Measurements from ENCODE around the gene CREB3L4. TPM values are rescaled to one million over a fixed set of nuclear protein-coding genes. Genes with fewer than 3 reads are reported as not detected.

The CREB3L4 gene
- total and polyA plus RNA-seq, 2 donors (not counting 3 experiments of a cell fraction or from before 2014, with no cell fraction given): 8.1 to 12.1 TPM

DNA sequence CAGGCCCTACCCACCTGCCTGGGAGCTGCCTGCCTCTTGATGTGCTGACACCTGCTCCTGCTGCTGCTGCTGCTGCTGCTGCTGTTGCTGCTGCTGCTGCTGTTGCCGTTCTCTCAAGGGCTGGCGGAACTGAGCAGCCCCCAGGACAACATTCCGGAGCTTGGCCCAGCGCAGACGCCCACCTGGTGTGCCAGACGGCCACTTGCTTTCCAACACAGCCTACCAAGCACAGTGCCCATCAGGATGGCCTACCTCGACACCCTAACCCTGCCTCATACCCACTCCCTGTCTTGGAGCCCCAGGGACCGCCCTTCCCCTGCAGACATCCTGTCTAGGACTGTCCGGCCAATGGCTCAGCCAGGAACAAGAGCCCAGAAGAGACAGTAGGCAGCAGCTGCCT is 33.0 kb upstream of the CREB3L4 start:
- no peaks in the 10 kb centered on the region for H3K9me1 ChIP-seq (replicated peaks; ENCODE audit: control insufficient read depth, extremely low read depth, insufficient read depth, low read length)
- H4K20me1 ChIP-seq (replicated peaks; ENCODE audit: control insufficient read depth, extremely low read depth, insufficient read depth, low read length): no peaks in the 10 kb centered on the region
- no peak for TF ChIP-seq FOS (IDR thresholded peaks at IDR 0.05; ENCODE audit: borderline replicate concordance, insufficient read depth, low read length)
- TF ChIP-seq EZH2 (IDR thresholded peaks at IDR 0.05; ENCODE audit: borderline replicate concordance, low read depth, low read length, severe bottlenecking): no peak
- TF ChIP-seq, protein P1, sequence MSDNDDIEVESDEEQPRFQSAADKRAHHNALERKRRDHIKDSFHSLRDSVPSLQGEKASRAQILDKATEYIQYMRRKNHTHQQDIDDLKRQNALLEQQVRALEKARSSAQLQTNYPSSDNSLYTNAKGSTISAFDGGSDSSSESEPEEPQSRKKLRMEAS (IDR thresholded peaks at IDR 0.05; ENCODE audit: insufficient read depth, insufficient read length): no peak
- no peak for TF ChIP-seq GATA2 (IDR thresholded peaks at IDR 0.05; ENCODE audit: insufficient read depth, insufficient read length, low read depth, low read length)
- no peak for TF ChIP-seq POLR2AphosphoS5 (IDR thresholded peaks at IDR 0.05; ENCODE audit: insufficient read depth, low read depth, low read length)
- TF ChIP-seq JUN (IDR thresholded peaks at IDR 0.05; ENCODE audit: borderline replicate concordance, insufficient read depth, insufficient read length, low read depth): no peak
- TF ChIP-seq POLR2A (IDR thresholded peaks at IDR 0.05; ENCODE audit: low read depth, low read length): no peak
- H3K27me3 ChIP-seq (ENCODE audit: control insufficient read depth in 2 of 2, insufficient read depth in 2 of 2, low read length in 2 of 2): no peaks in the 10 kb centered on the region
- H3K4me3 ChIP-seq (replicated peaks in 1 of 3; ENCODE audit: insufficient read depth in 1 of 3, low read depth in 1 of 3, low read length in 3 of 3): no peak overlapping the region
- BruUV-seq (replicated peaks): no TSS peak
- H3K9me3 ChIP-seq (replicated peaks; ENCODE audit: control insufficient read depth, insufficient read depth, low read length): no peaks in the 10 kb centered on the region
- intact Hi-C loops (cut with micrococcal nuclease): no loop called here
- no peak overlapping the region for H3K4me2 ChIP-seq (ENCODE audit: insufficient read depth, low read length)
- no peak for FAIRE-seq
- H3K27ac ChIP-seq (ENCODE audit: insufficient read depth, low read depth, low read length): no peak overlapping the region
- ChIA-PET POLR2A (no interaction called here), CTCF (no interaction called here)
- H2AFZ ChIP-seq (ENCODE audit: low read depth, low read length): no peak overlapping the region
- no peak for DNase-seq (ENCODE audit: low read depth, low spot score)
- H3K9ac ChIP-seq (replicated peaks; ENCODE audit: extremely low read depth, insufficient read depth, low read length): no peak overlapping the region
- dilution Hi-C loops (cut with MboI; ENCODE audit: extremely low pct_ligation_motif_present, low sequenced_read_pairs): no loop called here
- no peaks in the 10 kb centered on the region for H3K4me1 ChIP-seq (ENCODE audit: control insufficient read depth, extremely low read depth, insufficient read depth, low read length)
- H3K79me2 ChIP-seq (ENCODE audit: control insufficient read depth, insufficient read depth, low read length): no peaks in the 10 kb centered on the region
- peaks cover 5 to 53% of the 10 kb centered on the region in 2 experiments for H3K36me3 ChIP-seq (ENCODE audit: control insufficient read depth in 2 of 2, extremely low read depth in 1 of 2, insufficient read depth in 2 of 2, low read length in 2 of 2)

DNA sequence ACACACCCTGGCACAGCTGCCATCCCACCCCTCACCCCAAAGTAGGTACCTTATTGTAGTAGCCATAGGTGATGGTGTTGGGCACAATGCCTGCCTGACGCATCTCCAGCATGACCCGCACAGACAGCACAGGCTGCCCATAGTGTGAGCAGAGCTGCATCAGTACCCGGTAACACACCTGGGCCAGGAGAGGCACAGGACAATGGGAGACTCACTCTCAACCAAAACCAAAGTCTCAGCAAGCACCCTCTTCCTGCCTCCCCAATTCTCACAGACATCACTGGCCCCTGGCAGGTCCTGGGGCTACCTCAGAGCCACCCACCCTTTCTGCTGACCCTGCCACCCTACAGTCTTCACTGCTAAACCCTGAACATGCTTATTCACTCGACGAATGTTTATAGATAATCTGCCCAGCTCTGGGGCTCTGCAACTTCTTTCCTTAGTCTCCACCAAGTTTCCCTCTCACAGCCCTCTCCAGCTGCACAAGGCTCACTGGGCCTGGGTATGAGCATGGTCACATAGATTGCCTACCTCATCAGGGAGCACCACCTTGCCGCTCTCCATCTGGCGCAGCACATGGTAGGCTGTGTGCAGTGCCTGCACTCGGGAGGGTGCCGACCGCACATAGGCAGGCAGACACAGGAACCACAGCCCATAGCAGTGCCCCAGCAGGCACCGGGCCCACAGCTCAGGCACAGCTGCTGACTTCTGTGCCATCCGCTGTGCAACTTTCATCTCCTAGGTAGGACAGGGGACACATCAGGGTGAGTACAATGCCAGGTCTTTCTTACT is 31.5 kb upstream of the CREB3L4 start:
- ChIA-PET CTCF (no interaction called here), POLR2A (no interaction called here)
- Histone ChIP-seq H3K9ac (replicated peaks; ENCODE audit: extremely low read depth, insufficient read depth, low read length) (no peak overlapping the region), H4K20me1 (replicated peaks; ENCODE audit: control insufficient read depth, extremely low read depth, insufficient read depth, low read length) (no peaks in the 10 kb centered on the region), H3K4me3 (replicated peaks in 1 of 3; ENCODE audit: insufficient read depth in 1 of 3, low read depth in 1 of 3, low read length in 3 of 3) (no peak overlapping the region), H3K27ac (ENCODE audit: insufficient read depth, low read depth, low read length) (no peak overlapping the region), H3K79me2 (ENCODE audit: control insufficient read depth, insufficient read depth, low read length) (no peaks in the 10 kb centered on the region), H3K9me1 (replicated peaks; ENCODE audit: control insufficient read depth, extremely low read depth, insufficient read depth, low read length) (no peaks in the 10 kb centered on the region), H3K36me3 (ENCODE audit: control insufficient read depth in 2 of 2, extremely low read depth in 1 of 2, insufficient read depth in 2 of 2, low read length in 2 of 2) (peaks cover 5 to 62% of the 10 kb centered on the region in 2 experiments), H2AFZ (ENCODE audit: low read depth, low read length) (no peak overlapping the region), H3K4me1 (ENCODE audit: control insufficient read depth, extremely low read depth, insufficient read depth, low read length) (no peaks in the 10 kb centered on the region), H3K9me3 (replicated peaks; ENCODE audit: control insufficient read depth, insufficient read depth, low read length) (no peaks in the 10 kb centered on the region), H3K4me2 (ENCODE audit: insufficient read depth, low read length) (no peak overlapping the region), H3K27me3 (ENCODE audit: control insufficient read depth in 2 of 2, insufficient read depth in 2 of 2, low read length in 2 of 2) (no peaks in the 10 kb centered on the region)
- FAIRE-seq (no peak), DNase-seq (ENCODE audit: low read depth, low spot score) (no peak)
- no TSS peak for BruUV-seq (replicated peaks)
- intact Hi-C loops (cut with micrococcal nuclease): no loop called here
- dilution Hi-C loops (cut with MboI; ENCODE audit: extremely low pct_ligation_motif_present, low sequenced_read_pairs): no loop called here
- TF ChIP-seq JUN (IDR thresholded peaks at IDR 0.05; ENCODE audit: borderline replicate concordance, insufficient read depth, insufficient read length, low read depth) (no peak), MYC (IDR thresholded peaks at IDR 0.05; ENCODE audit: low read depth, low read length) (no peak), EZH2 (IDR thresholded peaks at IDR 0.05; ENCODE audit: borderline replicate concordance, low read depth, low read length, severe bottlenecking) (no peak), POLR2AphosphoS5 (IDR thresholded peaks at IDR 0.05; ENCODE audit: insufficient read depth, low read depth, low read length) (no peak), FOS (IDR thresholded peaks at IDR 0.05; ENCODE audit: borderline replicate concordance, insufficient read depth, low read length) (no peak), POLR2A (IDR thresholded peaks at IDR 0.05; ENCODE audit: low read depth, low read length) (no peak), GATA2 (IDR thresholded peaks at IDR 0.05; ENCODE audit: insufficient read depth, insufficient read length, low read depth, low read length) (no peak)
- TF ChIP-seq, protein P1 (IDR thresholded peaks at IDR 0.05; ENCODE audit: insufficient read depth, insufficient read length): no peak
- TF ChIP-seq, protein P2, sequence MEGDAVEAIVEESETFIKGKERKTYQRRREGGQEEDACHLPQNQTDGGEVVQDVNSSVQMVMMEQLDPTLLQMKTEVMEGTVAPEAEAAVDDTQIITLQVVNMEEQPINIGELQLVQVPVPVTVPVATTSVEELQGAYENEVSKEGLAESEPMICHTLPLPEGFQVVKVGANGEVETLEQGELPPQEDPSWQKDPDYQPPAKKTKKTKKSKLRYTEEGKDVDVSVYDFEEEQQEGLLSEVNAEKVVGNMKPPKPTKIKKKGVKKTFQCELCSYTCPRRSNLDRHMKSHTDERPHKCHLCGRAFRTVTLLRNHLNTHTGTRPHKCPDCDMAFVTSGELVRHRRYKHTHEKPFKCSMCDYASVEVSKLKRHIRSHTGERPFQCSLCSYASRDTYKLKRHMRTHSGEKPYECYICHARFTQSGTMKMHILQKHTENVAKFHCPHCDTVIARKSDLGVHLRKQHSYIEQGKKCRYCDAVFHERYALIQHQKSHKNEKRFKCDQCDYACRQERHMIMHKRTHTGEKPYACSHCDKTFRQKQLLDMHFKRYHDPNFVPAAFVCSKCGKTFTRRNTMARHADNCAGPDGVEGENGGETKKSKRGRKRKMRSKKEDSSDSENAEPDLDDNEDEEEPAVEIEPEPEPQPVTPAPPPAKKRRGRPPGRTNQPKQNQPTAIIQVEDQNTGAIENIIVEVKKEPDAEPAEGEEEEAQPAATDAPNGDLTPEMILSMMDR (IDR thresholded peaks at IDR 0.05; ENCODE audit: extremely low read depth in 1 of 2, insufficient read depth in 1 of 2, low read depth in 1 of 2, low read length in 2 of 2): no peak

Data from endothelial cell of umbilical vein (primary cell).